Panc1 (cell line): ENCODE measurements around the gene VSTM2L. TPM values are rescaled to one million over a fixed set of nuclear protein-coding genes. Genes with fewer than 3 reads are reported as not detected.

Experiments
- ATAC-seq: fragments of 200-7000 bp; cut with Tn5 transposase; 2 replicates; pipeline ENCODE4 v1.9.1; 2020; ENCODE audit warnings: mild to moderate bottlenecking, moderate library complexity
- BruUV-seq: library from RNA; stranded (reverse); fragments of 400-500 nt; replicated peaks from 2 replicates; lab custom pipeline; 2021; lab: Mats Ljungman, UMichigan
- CTCF ChIA-PET: fragments of 300-600 bp; sonication (Branson Sonifier 250); formaldehyde crosslinking; loops from one replicate; lab custom pipeline; 2022; ENCODE audit warnings: antibody characterized with exemption; lab: Charles Lee
- POLR2A ChIA-PET: fragments of 300-600 bp; sonication (Branson Sonifier 250); formaldehyde crosslinking; loops from one replicate; lab custom pipeline; 2022; ENCODE audit warnings: antibody characterized with exemption; lab: Charles Lee
- DNase-seq: peaks from one replicate; pipeline ENCODE4 v3.0.0-alpha.2; 2010; ENCODE audit warnings: low read depth, low spot score
- H3K27ac ChIP-seq: 2 replicates; pipeline ENCODE4 v1.5.1; 2011; ENCODE audit warnings: mild to moderate bottlenecking, low read length, inconsistent platforms
- H3K27me3 ChIP-seq: fragments of 200-500 bp; sonication (Bioruptor generic); 2 replicates; pipeline ENCODE4 v1.6.0; 2014; ENCODE audit warnings: low read length, inconsistent platforms; ENCODE audit not compliant: control insufficient read depth, insufficient read depth
- H3K36me3 ChIP-seq: fragments of 200-500 bp; sonication (Bioruptor generic); 2 replicates; pipeline ENCODE4 v1.5.1; 2014; ENCODE audit warnings: inconsistent platforms, mild to moderate bottlenecking, low read length, moderate library complexity; ENCODE audit not compliant: control insufficient read depth, insufficient read depth
- H3K4me1 ChIP-seq: 2 replicates; pipeline ENCODE4 v1.5.1; 2011; ENCODE audit warnings: inconsistent platforms, mild to moderate bottlenecking, low read length, moderate library complexity; ENCODE audit not compliant: control insufficient read depth, insufficient read depth
- H3K4me3 ChIP-seq, 2 experiments: 2 replicates each; pipeline ENCODE4 v1.5.1; 2011 to 2012; ENCODE audit warnings: low read depth in 2 of 2, low read length in 2 of 2, mild to moderate bottlenecking in 2 of 2, inconsistent platforms in 1 of 2, moderate library complexity in 1 of 2
- H3K9me3 ChIP-seq: fragments of 200-500 bp; sonication (Bioruptor generic); 2 replicates; pipeline ENCODE4 v1.5.1; 2014; ENCODE audit warnings: low read depth, mild to moderate bottlenecking, inconsistent platforms, low read length, moderate library complexity; ENCODE audit not compliant: control insufficient read depth, insufficient read depth
- CTCF ChIP-seq: fragments of 450-650 bp; IDR thresholded peaks from 2 replicates; pipeline ENCODE4 v1.5.1; 2017; ENCODE audit warnings: mild to moderate bottlenecking
- POLR2AphosphoS5 ChIP-seq: IDR thresholded peaks from 2 replicates; pipeline ENCODE4 v1.6.1; 2012; ENCODE audit warnings: mild to moderate bottlenecking, low read depth, low read length, moderate library complexity
- REST ChIP-seq, 2 experiments: IDR thresholded peaks; 2 replicates each; pipeline ENCODE4 v1.6.1; 2011 to 2012; ENCODE audit warnings: low read depth in 2 of 2, control low read depth in 1 of 2, low read length in 1 of 2, mild to moderate bottlenecking in 1 of 2, moderate library complexity in 1 of 2; ENCODE audit not compliant: insufficient read depth in 1 of 2
- SIN3A ChIP-seq: IDR thresholded peaks from 2 replicates; pipeline ENCODE4 v1.6.1; 2012; ENCODE audit warnings: low read depth, mild to moderate bottlenecking, low read length, moderate library complexity, borderline replicate concordance; ENCODE audit not compliant: insufficient read depth
- TCF7L2 ChIP-seq: IDR thresholded peaks from 2 replicates; pipeline ENCODE4 v1.6.1; 2011; ENCODE audit warnings: mild to moderate bottlenecking, low read depth, low read length, inconsistent platforms
- in situ Hi-C: cut with HindIII; loops from 2 replicates; pipeline ENCODE4 v1.10.0; 2016; ENCODE audit warnings: low sequenced_read_pairs, low pct_unique_long_range_greater_than_20kb
- intact Hi-C: fragments of 100-400 bp; cut with micrococcal nuclease; formaldehyde crosslinking; loops from one replicate; pipeline ENCODE4 v1.10.0; 2022; ENCODE audit not compliant: unreplicated experiment
- total RNA-seq: library from RNA; stranded (reverse); gene quantifications from one replicate; pipeline ENCODE4 v1.2.1, GENCODE V29; 2021; ENCODE audit not compliant: unreplicated experiment

Gene VSTM2L
- total RNA-seq, 1 experiment from 2014 or later: 16.0 TPM

DNA sequence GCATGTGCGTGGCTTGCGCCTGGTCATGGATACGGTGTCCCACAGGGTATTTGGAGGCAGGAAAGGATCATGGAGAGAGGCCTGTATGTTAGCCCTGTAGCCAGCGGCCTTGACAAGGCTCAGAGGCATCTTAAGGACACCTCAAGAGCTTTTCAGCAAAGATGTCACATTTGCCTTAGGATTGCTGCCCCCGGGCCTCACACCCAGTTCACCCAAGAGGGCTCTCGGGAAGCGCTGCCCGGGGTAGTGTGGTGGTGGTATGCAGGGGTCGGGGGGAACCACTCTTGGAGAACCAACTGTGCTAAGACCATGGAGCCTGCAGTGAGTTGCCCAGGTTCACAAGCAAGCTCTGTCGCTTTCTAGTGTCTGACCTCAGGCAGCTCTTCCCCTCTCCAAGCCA is 36.9 kb upstream of the VSTM2L start:
- intact Hi-C loops (no loop called here), in situ Hi-C loops (no loop called here)
- ATAC-seq: no peak
- Histone ChIP-seq H3K4me3 (no peak overlapping the region), H3K27me3 (no peaks in the 10 kb centered on the region), H3K36me3 (no peaks in the 10 kb centered on the region), H3K4me1 (no peaks in the 10 kb centered on the region), H3K27ac (no peak overlapping the region), H3K9me3 (no peaks in the 10 kb centered on the region)
- POLR2A ChIA-PET: no interaction called here
- BruUV-seq: no TSS peak
- no peak for TF ChIP-seq POLR2AphosphoS5
- DNase-seq: no peak
- CTCF ChIA-PET: no interaction called here

GRCh38 chr20:37867289-37868195 is 35.4 kb upstream of the VSTM2L start:
- DNase-seq: no peak
- Histone ChIP-seq H3K9me3 (no peaks in the 10 kb centered on the region), H3K27me3 (no peaks in the 10 kb centered on the region), H3K4me1 (no peaks in the 10 kb centered on the region), H3K27ac (no peak overlapping the region), H3K36me3 (no peaks in the 10 kb centered on the region), H3K4me3 (no peak overlapping the region)
- intact Hi-C loops: no loop called here
- POLR2A ChIA-PET: no interaction called here
- no peak for TF ChIP-seq CTCF
- no peak for TF ChIP-seq REST (IDR thresholded peaks at IDR 0.05; ENCODE audit: insufficient read depth in 1 of 2, low read depth in 2 of 2, low read length in 1 of 2)
- no peak for TF ChIP-seq POLR2AphosphoS5
- TF ChIP-seq TCF7L2: no peak
- no peak for TF ChIP-seq SIN3A
- CTCF ChIA-PET: no interaction called here
- in situ Hi-C loops: no loop called here
- BruUV-seq: no TSS peak
- ATAC-seq: no peak

GRCh38 chr20:37868851-37869333 is 34.0 kb upstream of the VSTM2L start:
- Histone ChIP-seq H3K27me3 (no peaks in the 10 kb centered on the region), H3K4me3 (no peak overlapping the region), H3K27ac (no peak overlapping the region), H3K9me3 (no peaks in the 10 kb centered on the region), H3K4me1 (no peaks in the 10 kb centered on the region), H3K36me3 (no peaks in the 10 kb centered on the region)
- no TSS peak for BruUV-seq
- no peak for TF ChIP-seq TCF7L2
- TF ChIP-seq POLR2AphosphoS5: no peak
- no peak for TF ChIP-seq REST (IDR thresholded peaks at IDR 0.05; ENCODE audit: insufficient read depth in 1 of 2, low read depth in 2 of 2, low read length in 1 of 2)
- TF ChIP-seq CTCF: no peak
- no peak for TF ChIP-seq SIN3A
- in situ Hi-C loops (no loop called here), intact Hi-C loops (no loop called here)
- ATAC-seq: no peak
- no peak for DNase-seq
- ChIA-PET CTCF (no interaction called here), POLR2A (no interaction called here)
